CD14-positive monocyte (primary cell): ENCODE measurements around the gene SETBP1. TPM values are rescaled to one million over a fixed set of nuclear protein-coding genes. Genes with fewer than 3 reads are reported as not detected.

ENCODE experiments used
- DNase-seq, 3 donors: peaks; one replicate each; pipeline ENCODE4 v3.0.0-alpha.2; 2011 to 2022
- H2AFZ ChIP-seq: 2 replicates; pipeline ENCODE4 v1.6.0; 2012; ENCODE audit warnings: mild to moderate bottlenecking, low read depth, low read length, inconsistent platforms; ENCODE audit not compliant: insufficient read depth, poor library complexity, severe bottlenecking
- H3K27ac ChIP-seq, 2 donors: 1 replicate in 1 of 2; 2 replicates in 1 of 2; pipeline ENCODE4 v1.5.1; 2012 to 2013; ENCODE audit warnings: low read length in 2 of 2, control low read depth in 1 of 2, inconsistent platforms in 1 of 2, low read depth in 1 of 2, mild to moderate bottlenecking in 1 of 2
- H3K27me3 ChIP-seq, 2 donors: one replicate each; pipeline versions ENCODE4 v1.6.0 to v1.6.1; 2011 to 2013; ENCODE audit warnings: low read length in 2 of 2; ENCODE audit not compliant: control insufficient read depth in 2 of 2, insufficient read depth in 2 of 2
- H3K36me3 ChIP-seq, 2 donors: replicated peaks in 1 of 2; 1 replicate in 1 of 2; 2 replicates in 1 of 2; pipeline versions ENCODE4 v1.5.1 to v1.6.1; 2012 to 2013; ENCODE audit warnings: low read length in 2 of 2, control low read depth in 1 of 2, inconsistent platforms in 1 of 2, mild to moderate bottlenecking in 1 of 2; ENCODE audit not compliant: insufficient read depth in 2 of 2, control insufficient read depth in 1 of 2
- H3K4me1 ChIP-seq, 2 donors: 1 replicate in 1 of 2; 2 replicates in 1 of 2; pipeline versions ENCODE4 v1.5.1 to v1.6.1; 2012 to 2013; ENCODE audit warnings: low read length in 2 of 2, control low read depth in 1 of 2, inconsistent platforms in 1 of 2, mild to moderate bottlenecking in 1 of 2, moderate library complexity in 1 of 2; ENCODE audit not compliant: insufficient read depth in 2 of 2, control insufficient read depth in 1 of 2
- H3K4me2 ChIP-seq: replicated peaks from 2 replicates; pipeline ENCODE3; 2012; ENCODE audit warnings: low read length, moderate library complexity, mild to moderate bottlenecking; ENCODE audit not compliant: poor library complexity, severe bottlenecking; ENCODE audit errors: extremely low read depth
- H3K4me3 ChIP-seq, 3 experiments: fragments of 200-600 bp in 1 of 3; sonication (generic) in 1 of 3; replicated peaks in 1 of 3; 1 replicate in 2 of 3; 2 replicates in 1 of 3; pipeline ENCODE4 v1.5.1; 2011 to 2013; ENCODE audit warnings: low read length in 3 of 3, mild to moderate bottlenecking in 3 of 3, control low read depth in 2 of 3, low read depth in 2 of 3, inconsistent platforms in 1 of 3, moderate library complexity in 1 of 3
- H3K79me2 ChIP-seq: 2 replicates; pipeline ENCODE4 v1.6.0; 2012; ENCODE audit warnings: mild to moderate bottlenecking, control low read depth, inconsistent platforms, low read length, moderate library complexity; ENCODE audit not compliant: insufficient read depth
- H3K9ac ChIP-seq: 2 replicates; pipeline ENCODE4 v1.6.0; 2017; ENCODE audit warnings: low read length, mild to moderate bottlenecking; ENCODE audit not compliant: insufficient read depth, poor library complexity, severe bottlenecking
- H3K9me3 ChIP-seq, 2 donors: replicated peaks in 1 of 2; 1 replicate in 1 of 2; 2 replicates in 1 of 2; pipeline versions ENCODE4 v1.5.1 to v1.6.1; 2012 to 2013; ENCODE audit warnings: low read length in 2 of 2, control low read depth in 1 of 2; ENCODE audit not compliant: control insufficient read depth in 1 of 2, insufficient read depth in 1 of 2
- H4K20me1 ChIP-seq: 2 replicates; pipeline ENCODE4 v1.6.0; 2012; ENCODE audit warnings: mild to moderate bottlenecking, low read length, control low read depth, moderate library complexity; ENCODE audit not compliant: insufficient read depth
- H3K27ac Mint-ChIP-seq, 7 donors: one replicate each; pipeline ENCODE4 v1.8.0; 2020; ENCODE audit warnings: mild to moderate bottlenecking in 7 of 7, mixed read lengths in 7 of 7, moderate library complexity in 6 of 7, inconsistent platforms in 2 of 7
- H3K27me3 Mint-ChIP-seq, 3 donors: one replicate each; pipeline ENCODE4 v1.8.0; 2021 to 2022; ENCODE audit warnings: low read depth in 3 of 3, mild to moderate bottlenecking in 3 of 3, mixed read lengths in 3 of 3, moderate library complexity in 3 of 3, inconsistent platforms in 1 of 3
- H3K36me3 Mint-ChIP-seq, 2 donors: one replicate each; pipeline ENCODE4 v1.8.0; 2020; ENCODE audit warnings: mixed read lengths in 2 of 2, inconsistent platforms in 1 of 2, mild to moderate bottlenecking in 1 of 2
- H3K4me1 Mint-ChIP-seq: one replicate; pipeline ENCODE4 v1.8.0; 2020; ENCODE audit warnings: mild to moderate bottlenecking, mixed read lengths
- H3K4me3 Mint-ChIP-seq, 2 donors: one replicate each; pipeline ENCODE4 v1.8.0; 2020; ENCODE audit warnings: mild to moderate bottlenecking in 2 of 2, mixed read lengths in 2 of 2, moderate library complexity in 1 of 2
- H3K9me3 Mint-ChIP-seq, 7 donors: one replicate each; pipeline ENCODE4 v1.8.0; 2020 to 2022; ENCODE audit warnings: mixed read lengths in 7 of 7, mild to moderate bottlenecking in 6 of 7, moderate library complexity in 6 of 7, inconsistent platforms in 2 of 7
- CTCF ChIP-seq: fragments of 200-600 bp; IDR thresholded peaks from one replicate; pipeline ENCODE4 v1.8.0; 2022; ENCODE audit warnings: antibody characterized with exemption, mild to moderate bottlenecking
- WGBS: methylation state at CpG from one replicate; pipeline ENCODE4 v1.1.5; 2013; ENCODE audit warnings: missing lambda C conversion rate; ENCODE audit not compliant: insufficient coverage; 5-methylcytosine and 5-hydroxymethylcytosine counted together
- intact Hi-C, 2 donors: fragments of 100-400 bp; cut with micrococcal nuclease; formaldehyde crosslinking; loops; one replicate each; pipeline versions ENCODE4 v1.15.0 to v1.15.1; 2023
- polyA plus RNA-seq, 3 donors: library from polyadenylated mRNA; depleted of rRNA in 1 of 3; unstranded in 2 of 3; stranded (reverse) in 1 of 3; fragments of 300-500 nt in 2 of 3; fragments of >200 nt in 1 of 3; fragmentation: Illumina TruSeq in 2 of 3; gene quantifications; 1 replicate in 2 of 3; 2 replicates in 1 of 3; pipeline ENCODE4 v1.2.3, GENCODE V29; 2012 to 2021

Gene SETBP1
- polyA plus RNA-seq, 3 donors = 0.01 to 1.2 TPM; not detected in 1

DNA sequence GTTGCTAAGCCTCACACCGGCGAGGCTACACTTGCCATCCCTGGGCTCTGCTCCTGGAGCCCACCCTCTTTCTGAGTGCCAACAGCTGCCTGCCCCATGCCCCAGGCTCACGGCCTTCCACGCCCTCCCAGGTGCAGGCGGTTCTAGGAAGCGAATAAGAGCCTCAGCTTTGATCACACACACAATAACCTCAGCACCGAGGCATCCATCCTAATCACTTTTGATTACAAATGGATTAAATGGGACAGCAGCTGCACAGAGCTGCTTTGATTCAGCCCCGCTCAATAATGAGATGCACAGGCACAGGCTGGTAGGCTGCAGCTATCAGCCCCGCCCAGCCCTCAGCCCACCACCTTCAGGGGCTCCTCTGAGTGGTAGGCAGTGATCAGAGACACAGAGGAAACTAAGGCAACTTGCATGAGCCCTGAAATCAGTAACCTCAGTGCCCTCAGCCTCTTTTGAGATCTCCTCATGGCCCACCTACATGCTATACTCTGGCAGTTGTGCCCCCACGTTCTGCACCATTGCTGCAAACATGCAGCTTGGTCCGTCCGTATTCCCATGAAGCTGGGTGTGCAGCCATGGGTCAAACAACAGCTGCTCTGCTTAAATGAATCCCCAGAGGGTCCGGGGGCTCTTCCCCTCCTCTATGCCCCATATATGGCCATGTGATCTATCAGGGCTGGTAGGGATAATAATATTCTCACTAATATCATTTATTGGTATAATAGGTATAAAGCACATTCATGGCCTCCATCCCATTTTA is 171.4 kb downstream of the SETBP1 start:
- Histone ChIP-seq H3K9ac (no peak overlapping the region), H3K27ac (no peak overlapping the region), H2AFZ (no peak overlapping the region), H3K79me2 (no peaks in the 10 kb centered on the region), H3K27me3 (peaks cover 2 to 8% of the 10 kb centered on the region in 2 donors), H3K4me1 (peaks cover 12 to 14% of the 10 kb centered on the region in 2 donors), H3K9me3 (no peaks in the 10 kb centered on the region), H3K4me3 (no peak overlapping the region), H4K20me1 (no peaks in the 10 kb centered on the region), H3K4me2 (no peak overlapping the region), H3K36me3 (no peaks in the 10 kb centered on the region)
- intact Hi-C loops = no loop called here
- Mint-ChIP-seq H3K4me1 (peaks cover 20% of the 10 kb centered on the region), H3K4me3 (no peak overlapping the region), H3K27me3 (peaks cover 2 to 18% (median 10%) of the 10 kb centered on the region in 3 donors), H3K36me3 (no peaks in the 10 kb centered on the region), H3K27ac (no peak overlapping the region), H3K9me3 (peaks cover 0 to 2% (median 0%) of the 10 kb centered on the region in 7 donors)
- no peak for TF ChIP-seq CTCF
- DNase-seq = no peak
- 100% methylated on average over 8 of the region's 13 CpGs for WGBS

DNA sequence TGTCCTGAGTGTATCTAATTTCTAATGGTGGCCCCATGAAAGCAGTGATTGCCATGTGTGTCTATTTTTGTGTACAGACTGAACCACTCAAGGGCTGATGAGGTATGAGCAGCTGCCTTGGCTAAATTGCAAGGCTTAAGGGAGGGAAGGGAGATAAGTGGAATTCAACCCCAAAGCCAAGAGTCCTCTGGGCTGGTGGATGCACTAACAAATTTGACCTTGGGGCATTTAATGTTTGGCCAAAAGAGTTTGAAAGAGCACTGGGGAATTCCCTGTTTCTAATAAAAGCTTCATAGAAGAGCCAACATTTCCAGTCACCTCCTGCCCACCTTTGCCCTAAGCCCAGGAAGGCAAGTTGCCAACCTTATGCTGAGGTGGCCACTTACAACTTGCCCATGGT is 172.1 kb downstream of the SETBP1 start:
- H2AFZ ChIP-seq = no peak overlapping the region
- H4K20me1 ChIP-seq = no peaks in the 10 kb centered on the region
- H3K4me1 Mint-ChIP-seq = peaks cover 20% of the 10 kb centered on the region
- no peak overlapping the region for H3K9ac ChIP-seq
- H3K27me3 ChIP-seq = peaks cover 7 to 8% of the 10 kb centered on the region in 2 donors
- H3K4me2 ChIP-seq = no peak overlapping the region
- no peak overlapping the region for H3K4me3 ChIP-seq
- intact Hi-C loops = no loop called here
- no peaks in the 10 kb centered on the region for H3K79me2 ChIP-seq
- no peak for DNase-seq
- peaks cover 5 to 16% (median 9%) of the 10 kb centered on the region in 3 donors for H3K27me3 Mint-ChIP-seq
- H3K4me1 ChIP-seq = peaks cover 12 to 14% of the 10 kb centered on the region in 2 donors
- H3K36me3 ChIP-seq = no peaks in the 10 kb centered on the region
- H3K9me3 Mint-ChIP-seq = peaks cover 0 to 2% (median 0%) of the 10 kb centered on the region in 7 donors
- TF ChIP-seq CTCF = no peak
- no peak overlapping the region for H3K27ac ChIP-seq
- no peak overlapping the region for H3K4me3 Mint-ChIP-seq
- H3K27ac Mint-ChIP-seq = no peak overlapping the region
- no peaks in the 10 kb centered on the region for H3K36me3 Mint-ChIP-seq
- H3K9me3 ChIP-seq = no peaks in the 10 kb centered on the region
